ENCODE results near the gene IGFBP4. TPM values are rescaled to one million over a fixed set of nuclear protein-coding genes. Genes with fewer than 3 reads are reported as not detected.

The IGFBP4 gene
- total and polyA plus RNA-seq, 2 of the 13 experiments (the other 11 are each of a cell fraction or from before 2014, with no cell fraction given), result 4.1 to 49.0 TPM

DNA sequence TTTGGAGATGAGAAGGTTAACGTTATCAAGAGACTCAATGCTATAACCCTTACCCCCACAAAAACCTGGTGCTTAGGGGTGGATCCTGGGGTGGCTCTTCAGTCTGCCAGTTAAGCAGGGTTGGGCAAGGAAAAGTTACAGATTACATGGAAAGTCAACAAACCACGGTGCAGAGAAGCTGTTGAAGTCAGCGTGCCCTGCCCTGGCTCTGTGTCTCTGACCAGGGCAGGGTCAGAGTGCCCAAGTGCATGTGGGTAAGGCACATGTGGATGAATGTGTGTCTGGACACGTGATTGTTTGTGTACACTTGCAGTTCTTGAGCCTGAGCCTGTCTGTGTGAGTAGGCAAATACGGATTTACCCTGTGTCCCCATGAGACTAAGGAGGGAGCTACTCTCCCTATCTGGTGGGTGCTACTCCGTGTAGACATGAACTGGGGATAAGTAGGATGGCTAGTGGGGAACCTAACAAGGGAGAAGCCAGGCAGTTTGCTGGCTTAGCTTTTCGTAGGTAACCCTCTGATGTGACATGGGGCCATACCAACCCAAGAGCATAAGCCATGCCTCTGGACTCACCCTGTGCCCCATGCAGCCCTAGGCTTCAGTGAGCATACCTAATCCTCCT lies 5.5 kb downstream of the IGFBP4 start (continued):
- TF ChIP-seq, protein P1, sequence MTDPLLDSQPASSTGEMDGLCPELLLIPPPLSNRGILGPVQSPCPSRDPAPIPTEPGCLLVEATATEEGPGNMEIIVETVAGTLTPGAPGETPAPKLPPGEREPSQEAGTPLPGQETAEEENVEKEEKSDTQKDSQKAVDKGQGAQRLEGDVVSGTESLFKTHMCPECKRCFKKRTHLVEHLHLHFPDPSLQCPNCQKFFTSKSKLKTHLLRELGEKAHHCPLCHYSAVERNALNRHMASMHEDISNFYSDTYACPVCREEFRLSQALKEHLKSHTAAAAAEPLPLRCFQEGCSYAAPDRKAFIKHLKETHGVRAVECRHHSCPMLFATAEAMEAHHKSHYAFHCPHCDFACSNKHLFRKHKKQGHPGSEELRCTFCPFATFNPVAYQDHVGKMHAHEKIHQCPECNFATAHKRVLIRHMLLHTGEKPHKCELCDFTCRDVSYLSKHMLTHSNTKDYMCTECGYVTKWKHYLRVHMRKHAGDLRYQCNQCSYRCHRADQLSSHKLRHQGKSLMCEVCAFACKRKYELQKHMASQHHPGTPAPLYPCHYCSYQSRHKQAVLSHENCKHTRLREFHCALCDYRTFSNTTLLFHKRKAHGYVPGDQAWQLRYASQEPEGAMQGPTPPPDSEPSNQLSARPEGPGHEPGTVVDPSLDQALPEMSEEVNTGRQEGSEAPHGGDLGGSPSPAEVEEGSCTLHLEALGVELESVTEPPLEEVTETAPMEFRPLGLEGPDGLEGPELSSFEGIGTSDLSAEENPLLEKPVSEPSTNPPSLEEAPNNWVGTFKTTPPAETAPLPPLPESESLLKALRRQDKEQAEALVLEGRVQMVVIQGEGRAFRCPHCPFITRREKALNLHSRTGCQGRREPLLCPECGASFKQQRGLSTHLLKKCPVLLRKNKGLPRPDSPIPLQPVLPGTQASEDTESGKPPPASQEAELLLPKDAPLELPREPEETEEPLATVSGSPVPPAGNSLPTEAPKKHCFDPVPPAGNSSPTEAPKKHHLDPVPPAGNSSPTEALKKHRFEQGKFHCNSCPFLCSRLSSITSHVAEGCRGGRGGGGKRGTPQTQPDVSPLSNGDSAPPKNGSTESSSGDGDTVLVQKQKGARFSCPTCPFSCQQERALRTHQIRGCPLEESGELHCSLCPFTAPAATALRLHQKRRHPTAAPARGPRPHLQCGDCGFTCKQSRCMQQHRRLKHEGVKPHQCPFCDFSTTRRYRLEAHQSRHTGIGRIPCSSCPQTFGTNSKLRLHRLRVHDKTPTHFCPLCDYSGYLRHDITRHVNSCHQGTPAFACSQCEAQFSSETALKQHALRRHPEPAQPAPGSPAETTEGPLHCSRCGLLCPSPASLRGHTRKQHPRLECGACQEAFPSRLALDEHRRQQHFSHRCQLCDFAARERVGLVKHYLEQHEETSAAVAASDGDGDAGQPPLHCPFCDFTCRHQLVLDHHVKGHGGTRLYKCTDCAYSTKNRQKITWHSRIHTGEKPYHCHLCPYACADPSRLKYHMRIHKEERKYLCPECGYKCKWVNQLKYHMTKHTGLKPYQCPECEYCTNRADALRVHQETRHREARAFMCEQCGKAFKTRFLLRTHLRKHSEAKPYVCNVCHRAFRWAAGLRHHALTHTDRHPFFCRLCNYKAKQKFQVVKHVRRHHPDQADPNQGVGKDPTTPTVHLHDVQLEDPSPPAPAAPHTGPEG (CRISPR knock-in tag; IDR thresholded peaks at IDR 0.05), result peak; percentile 22; the same call in 1 of the 2 replicates
- TF ChIP-seq, protein P2, sequence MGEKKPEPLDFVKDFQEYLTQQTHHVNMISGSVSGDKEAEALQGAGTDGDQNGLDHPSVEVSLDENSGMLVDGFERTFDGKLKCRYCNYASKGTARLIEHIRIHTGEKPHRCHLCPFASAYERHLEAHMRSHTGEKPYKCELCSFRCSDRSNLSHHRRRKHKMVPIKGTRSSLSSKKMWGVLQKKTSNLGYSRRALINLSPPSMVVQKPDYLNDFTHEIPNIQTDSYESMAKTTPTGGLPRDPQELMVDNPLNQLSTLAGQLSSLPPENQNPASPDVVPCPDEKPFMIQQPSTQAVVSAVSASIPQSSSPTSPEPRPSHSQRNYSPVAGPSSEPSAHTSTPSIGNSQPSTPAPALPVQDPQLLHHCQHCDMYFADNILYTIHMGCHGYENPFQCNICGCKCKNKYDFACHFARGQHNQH (CRISPR knock-in tag; IDR thresholded peaks at IDR 0.05), result peak; percentile 95
- peak; percentile 85 for TF ChIP-seq ZNF878 (CRISPR knock-in tag; IDR thresholded peaks at IDR 0.05)
- TF ChIP-seq, protein P3, sequence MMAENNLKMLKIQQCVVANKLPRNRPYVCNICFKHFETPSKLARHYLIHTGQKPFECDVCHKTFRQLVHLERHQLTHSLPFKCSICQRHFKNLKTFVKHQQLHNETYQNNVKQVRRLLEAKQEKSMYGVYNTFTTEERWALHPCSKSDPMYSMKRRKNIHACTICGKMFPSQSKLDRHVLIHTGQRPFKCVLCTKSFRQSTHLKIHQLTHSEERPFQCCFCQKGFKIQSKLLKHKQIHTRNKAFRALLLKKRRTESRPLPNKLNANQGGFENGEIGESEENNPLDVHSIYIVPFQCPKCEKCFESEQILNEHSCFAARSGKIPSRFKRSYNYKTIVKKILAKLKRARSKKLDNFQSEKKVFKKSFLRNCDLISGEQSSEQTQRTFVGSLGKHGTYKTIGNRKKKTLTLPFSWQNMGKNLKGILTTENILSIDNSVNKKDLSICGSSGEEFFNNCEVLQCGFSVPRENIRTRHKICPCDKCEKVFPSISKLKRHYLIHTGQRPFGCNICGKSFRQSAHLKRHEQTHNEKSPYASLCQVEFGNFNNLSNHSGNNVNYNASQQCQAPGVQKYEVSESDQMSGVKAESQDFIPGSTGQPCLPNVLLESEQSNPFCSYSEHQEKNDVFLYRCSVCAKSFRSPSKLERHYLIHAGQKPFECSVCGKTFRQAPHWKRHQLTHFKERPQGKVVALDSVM (CRISPR knock-in tag; IDR thresholded peaks at IDR 0.05), result no peak; the same call in 1 of the 2 replicates
- TF ChIP-seq, protein P4, sequence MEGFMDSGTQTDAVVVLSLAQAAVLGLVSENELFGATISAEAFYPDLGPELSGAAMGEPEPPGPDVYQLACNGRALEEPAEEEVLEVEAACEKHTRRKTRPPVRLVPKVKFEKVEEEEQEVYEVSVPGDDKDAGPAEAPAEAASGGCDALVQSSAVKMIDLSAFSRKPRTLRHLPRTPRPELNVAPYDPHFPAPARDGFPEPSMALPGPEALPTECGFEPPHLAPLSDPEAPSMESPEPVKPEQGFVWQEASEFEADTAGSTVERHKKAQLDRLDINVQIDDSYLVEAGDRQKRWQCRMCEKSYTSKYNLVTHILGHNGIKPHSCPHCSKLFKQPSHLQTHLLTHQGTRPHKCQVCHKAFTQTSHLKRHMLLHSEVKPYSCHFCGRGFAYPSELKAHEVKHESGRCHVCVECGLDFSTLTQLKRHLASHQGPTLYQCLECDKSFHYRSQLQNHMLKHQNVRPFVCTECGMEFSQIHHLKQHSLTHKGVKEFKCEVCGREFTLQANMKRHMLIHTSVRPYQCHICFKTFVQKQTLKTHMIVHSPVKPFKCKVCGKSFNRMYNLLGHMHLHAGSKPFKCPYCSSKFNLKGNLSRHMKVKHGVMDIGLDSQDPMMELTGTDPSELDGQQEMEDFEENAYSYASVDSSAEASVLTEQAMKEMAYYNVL (CRISPR knock-in tag; IDR thresholded peaks at IDR 0.05; ENCODE audit: borderline replicate concordance), result no peak; the same call in 1 of the 2 replicates
- no peak for TF ChIP-seq ZNF546 (CRISPR knock-in tag; conservative IDR thresholded peaks at IDR 0.05)
- peak; percentile 82 for TF ChIP-seq NCOA2 (CRISPR knock-in tag; IDR thresholded peaks at IDR 0.05)
- TF ChIP-seq, protein P5, sequence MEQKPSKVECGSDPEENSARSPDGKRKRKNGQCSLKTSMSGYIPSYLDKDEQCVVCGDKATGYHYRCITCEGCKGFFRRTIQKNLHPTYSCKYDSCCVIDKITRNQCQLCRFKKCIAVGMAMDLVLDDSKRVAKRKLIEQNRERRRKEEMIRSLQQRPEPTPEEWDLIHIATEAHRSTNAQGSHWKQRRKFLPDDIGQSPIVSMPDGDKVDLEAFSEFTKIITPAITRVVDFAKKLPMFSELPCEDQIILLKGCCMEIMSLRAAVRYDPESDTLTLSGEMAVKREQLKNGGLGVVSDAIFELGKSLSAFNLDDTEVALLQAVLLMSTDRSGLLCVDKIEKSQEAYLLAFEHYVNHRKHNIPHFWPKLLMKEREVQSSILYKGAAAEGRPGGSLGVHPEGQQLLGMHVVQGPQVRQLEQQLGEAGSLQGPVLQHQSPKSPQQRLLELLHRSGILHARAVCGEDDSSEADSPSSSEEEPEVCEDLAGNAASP (CRISPR knock-in tag; IDR thresholded peaks at IDR 0.05; ENCODE audit: borderline replicate concordance), result peak; percentile 91
- TF ChIP-seq SP4 (CRISPR knock-in tag; IDR thresholded peaks at IDR 0.05), result 0 out of 2 replicates have a peak, but pooled peaks have one; percentile 58
- TF ChIP-seq ASH2L (IDR thresholded peaks at IDR 0.05; ENCODE audit: insufficient read length, low read depth, low read length), result peak; percentile 35
- no peak for TF ChIP-seq ZNF720 (CRISPR knock-in tag; IDR thresholded peaks at IDR 0.05)
- peak; percentile 67 for TF ChIP-seq ZNF605 (CRISPR knock-in tag; IDR thresholded peaks at IDR 0.05)
- no peak for TF ChIP-seq ZNF563 (CRISPR knock-in tag; IDR thresholded peaks at IDR 0.05)
- TF ChIP-seq PCBP1 (IDR thresholded peaks at IDR 0.05; ENCODE audit: borderline replicate concordance, low read depth, low read length), result no peak
- TF ChIP-seq, protein P6, sequence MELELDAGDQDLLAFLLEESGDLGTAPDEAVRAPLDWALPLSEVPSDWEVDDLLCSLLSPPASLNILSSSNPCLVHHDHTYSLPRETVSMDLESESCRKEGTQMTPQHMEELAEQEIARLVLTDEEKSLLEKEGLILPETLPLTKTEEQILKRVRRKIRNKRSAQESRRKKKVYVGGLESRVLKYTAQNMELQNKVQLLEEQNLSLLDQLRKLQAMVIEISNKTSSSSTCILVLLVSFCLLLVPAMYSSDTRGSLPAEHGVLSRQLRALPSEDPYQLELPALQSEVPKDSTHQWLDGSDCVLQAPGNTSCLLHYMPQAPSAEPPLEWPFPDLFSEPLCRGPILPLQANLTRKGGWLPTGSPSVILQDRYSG (CRISPR knock-in tag; IDR thresholded peaks at IDR 0.05), result no peak

All from HepG2 (cell line).